NCI-H446 (cell line): ENCODE results near the gene PLSCR3.
"Not testable (repeated sequence)": the region's sequence is repeated elsewhere in the genome, so short reads cannot be mapped to it uniquely, and the experiment has no call there.

Experiments used
- DNase-seq, 2 experiments: peaks; one replicate each; lab custom pipeline; 2025; lab: John Stamatoyannopoulos, UW

Gene PLSCR3

DNA sequence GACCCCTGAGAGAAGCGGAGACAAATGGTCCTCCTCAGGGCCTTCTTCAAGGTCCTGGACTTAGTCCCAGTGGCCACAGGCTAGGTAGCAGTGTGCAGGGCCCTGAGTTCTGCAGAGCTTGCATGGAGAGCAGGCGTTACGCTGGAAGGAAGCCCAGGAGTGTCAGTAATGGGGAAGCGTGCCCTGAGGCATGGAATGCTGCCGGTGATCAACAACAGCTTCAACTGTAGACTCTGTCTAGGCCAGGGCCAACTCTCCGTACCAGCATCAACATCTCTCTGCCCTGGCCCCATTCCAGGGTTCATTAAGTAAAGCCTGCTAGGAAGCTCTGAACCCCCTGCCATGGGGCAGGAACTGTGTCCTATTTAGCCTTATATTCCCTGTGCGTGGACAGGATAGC, 14.0 kb downstream of the PLSCR3 start:
- peak; percentile 52 to 69 for DNase-seq

DNA sequence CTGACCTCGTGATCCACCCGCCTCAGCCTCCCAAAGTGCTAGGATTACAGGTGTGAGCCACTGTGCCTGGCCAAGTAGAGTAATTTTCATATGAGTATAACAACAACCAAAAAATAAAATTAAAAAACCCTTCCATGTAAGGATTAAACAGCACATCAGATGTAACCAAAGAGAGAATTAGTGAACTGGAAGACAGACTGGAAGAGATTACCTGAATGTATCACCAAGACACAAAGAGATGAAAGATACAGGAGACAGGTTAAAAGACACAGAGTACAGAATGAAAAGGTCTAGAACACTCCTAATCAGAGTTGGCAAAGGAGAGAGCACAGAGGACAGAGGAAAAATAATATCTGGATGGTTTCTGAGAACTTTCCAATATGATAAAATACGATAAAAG, 15.2 kb downstream of the PLSCR3 start:
- no peak for DNase-seq

DNA sequence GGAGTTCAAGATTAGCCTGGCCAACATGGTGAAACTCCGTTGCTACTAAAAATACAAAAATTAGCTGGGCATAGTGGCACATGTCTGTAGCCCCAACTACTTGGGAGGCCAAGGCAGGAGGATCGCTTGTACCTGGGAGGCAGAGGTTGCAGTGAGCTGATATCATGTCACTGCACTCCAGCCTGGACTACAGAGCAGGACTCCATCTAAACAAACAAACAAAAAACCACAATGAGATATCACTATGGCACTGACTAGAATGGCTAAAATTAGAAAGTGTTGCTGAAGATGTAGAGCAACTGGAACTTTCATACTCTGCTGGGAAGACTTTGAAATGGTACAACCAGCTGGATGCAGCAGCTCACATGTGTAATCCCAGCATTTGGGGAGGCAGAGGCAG, 20.0 kb downstream of the PLSCR3 start:
- DNase-seq: no peak

DNA sequence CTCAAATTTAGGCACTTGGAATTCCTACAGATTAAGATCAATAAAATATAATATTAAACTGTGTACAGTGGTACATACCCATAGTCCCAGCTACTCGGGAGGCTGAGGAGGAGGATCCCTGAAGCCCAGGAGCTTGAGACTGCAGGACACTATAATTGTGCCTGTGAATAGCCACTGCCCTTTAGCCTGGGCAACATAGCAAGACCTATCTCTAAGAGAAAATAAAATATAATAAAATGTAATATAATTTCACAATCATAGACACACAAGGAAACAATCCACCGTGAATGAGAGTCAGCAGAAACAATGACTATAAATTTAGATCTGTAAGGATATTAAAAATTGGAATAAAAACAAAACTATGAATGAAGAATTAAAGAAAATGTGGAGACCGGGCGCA, 23.5 kb downstream of the PLSCR3 start:
- no peak for DNase-seq

DNA sequence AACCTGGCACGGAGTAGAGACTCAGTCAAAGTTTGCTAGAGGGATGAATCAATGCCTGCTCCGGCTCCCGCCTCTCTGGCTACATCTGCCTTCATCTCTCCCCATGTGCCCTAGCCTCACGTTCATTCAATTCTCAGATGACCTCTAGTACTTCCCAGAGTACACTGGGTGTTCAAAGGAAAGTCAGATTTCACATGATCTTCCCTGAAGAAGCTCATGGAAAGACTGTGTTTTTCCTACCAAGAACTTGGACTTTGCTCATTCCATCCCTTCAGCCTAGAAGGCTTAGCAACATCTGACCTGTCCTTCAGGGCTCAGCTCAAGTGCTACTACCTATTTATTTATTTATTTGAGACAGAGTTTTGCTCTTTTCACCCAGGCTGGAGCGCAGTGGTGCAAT, 24.5 kb downstream of the PLSCR3 start:
- no peak for DNase-seq

DNA sequence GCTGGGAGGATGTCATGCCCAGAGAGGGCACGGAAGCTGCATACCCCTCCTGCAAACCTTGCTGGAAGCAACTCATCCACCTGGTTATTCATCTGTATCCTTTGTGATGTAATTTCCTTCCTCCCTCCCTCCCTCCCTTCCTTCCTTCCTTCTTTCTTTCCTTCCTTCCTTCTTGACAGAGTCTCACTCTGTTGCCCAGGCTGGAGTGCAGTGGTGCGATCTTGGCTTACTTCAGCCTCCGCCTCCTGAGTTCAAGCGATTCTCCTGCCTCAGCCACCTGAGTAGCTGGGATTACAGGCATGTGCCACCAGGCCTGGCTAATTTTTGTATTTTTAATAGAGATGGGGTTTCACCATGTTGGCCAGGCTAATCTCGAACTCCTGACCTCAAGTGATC, 25.7 kb downstream of the PLSCR3 start:
- DNase-seq: not testable (repeated sequence)

DNA sequence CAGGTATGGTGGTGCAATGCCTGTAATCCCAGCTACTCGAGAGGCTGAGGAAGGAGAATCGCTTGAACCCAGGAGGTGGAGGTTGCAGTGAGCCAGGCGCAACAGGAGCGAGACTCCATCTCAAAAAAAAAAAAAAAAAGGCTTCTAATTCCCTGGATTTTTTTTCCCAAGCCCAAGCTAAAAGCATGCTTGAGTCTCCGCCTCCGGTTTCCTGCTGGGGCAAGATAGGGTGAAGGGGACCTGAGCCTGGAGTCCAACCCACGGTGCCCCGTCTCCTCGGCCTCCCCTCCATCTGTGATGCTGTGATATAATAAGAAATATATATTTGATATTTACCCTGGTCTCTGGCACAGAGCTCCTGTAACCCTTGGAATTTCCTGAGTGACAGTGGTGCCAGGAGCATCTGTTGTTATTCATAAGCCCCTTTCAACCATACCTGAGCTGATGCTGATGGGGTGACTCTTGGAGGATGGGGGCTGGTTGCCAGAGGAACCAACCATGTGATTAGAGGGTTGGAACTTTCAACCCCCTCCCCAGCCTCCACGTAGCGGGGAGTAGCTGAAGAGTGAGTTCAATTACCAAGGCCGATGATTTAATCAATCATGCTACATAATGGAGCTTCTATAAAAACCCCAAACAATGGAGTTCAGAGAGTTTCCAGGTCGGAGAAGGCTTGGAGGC, 26.3 kb downstream of the PLSCR3 start:
- DNase-seq: no peak

DNA sequence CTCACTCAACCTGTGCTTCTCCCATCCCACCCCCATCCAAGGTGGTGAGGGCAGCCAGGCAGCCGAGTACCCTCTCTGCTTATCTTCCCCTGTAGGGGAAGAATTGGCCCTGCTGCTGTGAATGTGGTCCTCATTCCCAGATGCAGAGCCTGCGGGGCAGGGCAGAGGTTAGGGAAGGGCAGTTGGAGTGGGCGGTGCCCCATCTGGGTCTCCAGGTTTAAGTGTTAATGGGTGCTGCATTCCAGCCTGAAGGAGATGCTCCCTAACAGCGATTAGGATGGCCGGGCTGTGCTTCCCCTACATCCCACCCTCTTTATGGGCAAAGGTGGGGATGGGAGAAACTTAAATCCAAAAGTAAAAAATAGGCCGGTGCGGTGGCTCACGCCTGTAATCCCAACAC, 27.2 kb downstream of the PLSCR3 start:
- DNase-seq: no peak

DNA sequence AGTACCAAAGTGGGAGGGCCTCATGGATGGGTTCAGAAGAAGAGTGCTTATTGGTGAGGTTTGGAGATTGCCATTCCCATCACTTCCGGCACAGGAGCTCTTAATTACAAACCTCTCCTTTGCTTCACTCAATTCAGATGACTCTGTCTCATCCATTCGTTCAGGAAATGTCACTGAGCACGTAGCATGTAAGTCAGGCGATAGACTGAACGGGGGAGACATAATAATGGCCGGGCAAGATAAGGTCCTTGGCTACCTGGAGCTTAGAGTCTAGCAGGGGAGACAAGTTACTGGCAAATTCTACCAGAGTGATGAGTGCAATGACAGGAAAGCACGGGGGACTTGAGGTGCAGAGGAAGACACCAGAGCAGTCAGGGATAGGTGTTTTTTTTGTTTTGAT, 28.4 kb downstream of the PLSCR3 start:
- not testable (repeated sequence) for DNase-seq

DNA sequence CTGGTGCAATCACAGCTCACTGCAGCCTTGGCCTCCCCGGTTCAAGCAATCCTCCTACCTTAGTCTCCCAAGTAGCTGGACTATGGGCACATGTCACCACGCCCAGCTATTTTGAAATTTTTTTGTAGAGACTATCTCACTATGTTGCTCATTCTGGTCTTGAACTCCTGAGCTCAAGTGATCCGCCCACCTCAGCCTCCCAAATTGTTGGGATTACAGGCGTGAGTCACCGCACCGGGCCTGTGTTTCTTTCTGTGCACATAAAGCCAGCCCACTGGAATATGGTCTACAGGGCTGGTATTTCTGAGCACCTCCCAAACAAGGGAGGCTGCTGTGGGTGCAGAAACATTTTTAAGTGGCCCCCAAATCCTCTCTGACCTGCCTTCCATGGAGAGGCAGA, 31.0 kb downstream of the PLSCR3 start:
- no peak for DNase-seq

DNA sequence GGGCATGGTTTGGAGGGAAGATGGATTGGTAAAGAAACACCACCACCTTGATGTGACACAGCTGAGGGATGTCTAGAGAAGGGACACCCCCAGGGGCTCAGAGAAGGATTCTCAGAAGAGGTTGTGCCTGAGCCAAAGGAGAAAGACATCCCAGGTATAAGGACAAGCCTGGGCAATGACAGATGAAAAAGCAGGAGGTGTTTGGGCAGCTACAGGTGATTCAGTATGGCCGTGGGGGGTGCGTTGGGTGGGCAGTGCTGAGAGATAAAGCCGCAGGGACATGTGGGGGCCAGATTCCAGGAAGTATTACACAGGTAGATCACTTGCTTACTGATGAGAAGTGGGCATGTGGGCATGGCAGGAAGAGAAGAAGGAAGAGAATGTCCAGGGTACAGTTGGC, 32.4 kb downstream of the PLSCR3 start:
- no peak for DNase-seq

DNA sequence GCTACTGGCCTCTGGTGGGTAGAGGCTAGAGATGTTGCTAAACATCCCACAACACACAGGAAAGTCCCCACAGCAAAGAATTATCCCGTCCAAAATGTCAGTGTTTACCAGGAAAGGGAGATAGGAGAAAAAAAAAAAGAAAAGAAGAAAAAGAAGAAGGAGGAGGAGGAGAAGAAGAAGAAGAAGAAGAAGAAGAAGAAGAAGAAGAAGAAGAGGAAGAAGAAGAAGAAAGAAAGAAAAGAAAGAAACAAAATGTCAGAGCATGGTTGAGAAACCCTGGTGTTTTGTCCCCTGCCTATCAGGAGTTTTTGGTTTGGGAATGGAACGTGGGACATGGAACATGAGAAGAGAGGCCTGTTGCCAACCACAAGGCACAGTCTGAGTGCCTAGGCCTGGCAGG, 36.9 kb downstream of the PLSCR3 start:
- no peak for DNase-seq

DNA sequence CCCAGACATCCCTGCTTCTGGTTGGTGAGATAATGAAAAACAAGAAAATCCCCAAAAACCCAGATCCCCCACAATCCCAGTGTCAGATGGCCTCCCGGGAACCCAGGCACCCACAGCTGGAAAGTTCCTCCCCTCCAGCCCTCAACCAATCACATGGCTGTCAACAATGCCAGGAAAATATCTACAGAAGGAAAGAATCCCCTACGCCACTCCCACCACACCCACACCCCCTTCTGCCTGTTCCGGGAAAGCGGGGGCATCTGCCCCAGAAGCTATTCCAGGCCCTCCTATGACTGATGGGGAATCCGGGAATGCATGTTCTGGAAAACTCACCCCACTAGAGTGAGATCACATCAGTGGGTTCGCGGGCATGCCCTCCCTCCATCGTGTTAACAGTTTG, 37.6 kb downstream of the PLSCR3 start:
- DNase-seq: no peak

DNA sequence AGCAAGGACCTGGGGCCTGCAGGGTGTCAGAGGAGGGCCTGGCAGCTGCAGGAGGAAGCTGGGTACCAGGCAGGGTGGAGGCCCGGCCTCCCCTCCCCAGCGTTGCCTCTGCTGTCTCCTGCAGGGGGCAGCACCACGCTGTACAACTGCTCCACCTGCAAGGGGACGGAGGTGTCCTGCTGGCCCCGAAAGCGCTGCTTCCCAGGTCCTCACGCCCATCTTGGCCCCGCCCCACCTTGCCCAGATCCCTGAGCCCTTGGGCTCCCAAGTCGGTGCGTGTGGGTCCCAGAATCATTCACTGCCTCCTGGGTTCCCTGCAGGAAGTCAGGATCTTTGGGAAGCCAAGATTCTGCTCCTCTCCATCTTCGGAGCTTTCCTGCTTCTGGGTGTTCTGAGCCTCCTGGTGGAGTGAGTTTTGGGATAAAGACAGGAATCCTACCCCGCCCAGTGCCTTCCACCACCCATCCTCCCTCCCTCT, 38.2 kb downstream of the PLSCR3 start:
- DNase-seq: peak in 1 of 2 experiments; percentile 80

DNA sequence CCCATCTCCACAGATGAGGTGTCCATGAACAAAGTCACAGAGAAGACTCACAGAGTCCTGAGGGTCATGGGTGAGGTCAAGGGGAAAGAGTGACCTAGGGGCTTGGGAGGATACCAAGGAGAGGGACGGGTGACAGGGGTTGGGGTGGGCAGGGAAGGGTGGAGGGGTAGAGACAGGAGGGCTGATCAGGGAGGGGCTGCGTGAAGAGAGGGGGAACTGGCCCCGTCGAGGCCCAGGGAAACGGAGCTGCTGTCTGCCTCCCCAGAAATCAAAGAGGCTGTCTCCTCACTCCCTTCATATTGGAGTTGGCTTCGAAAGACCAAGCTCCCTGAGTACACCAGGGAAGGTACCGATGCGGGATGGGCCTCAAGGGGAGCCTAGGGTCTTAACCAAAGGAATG, 38.8 kb downstream of the PLSCR3 start:
- no peak for DNase-seq

DNA sequence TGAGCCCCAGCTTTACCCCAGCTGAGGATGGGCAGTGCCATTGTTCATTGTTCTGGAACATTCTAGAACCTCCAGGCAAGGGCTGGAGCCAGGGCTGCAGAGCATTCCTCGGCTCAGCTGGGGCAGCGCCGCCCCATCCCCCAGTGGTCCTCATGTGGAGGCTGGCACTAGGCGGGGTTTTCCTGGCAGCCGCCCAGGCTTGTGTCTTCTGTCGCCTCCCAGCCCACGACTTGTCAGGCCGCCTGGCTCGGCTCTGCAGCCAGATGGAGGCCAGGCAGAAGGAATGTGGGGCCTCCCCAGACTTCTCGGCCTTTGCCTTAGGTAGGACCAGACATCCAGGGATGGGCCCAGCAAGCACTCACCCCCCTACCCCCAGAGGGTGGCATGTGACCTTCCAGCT, 39.3 kb downstream of the PLSCR3 start, which contains the start of gene TMEM95:
Gene TMEM95, plus strand, starts transcription at position 104 of the 400 bp plus-strand sequence. Its CDS starts 49 bp downstream, at position 153.
- peak in 1 of 2 experiments; percentile 44 for DNase-seq

DNA sequence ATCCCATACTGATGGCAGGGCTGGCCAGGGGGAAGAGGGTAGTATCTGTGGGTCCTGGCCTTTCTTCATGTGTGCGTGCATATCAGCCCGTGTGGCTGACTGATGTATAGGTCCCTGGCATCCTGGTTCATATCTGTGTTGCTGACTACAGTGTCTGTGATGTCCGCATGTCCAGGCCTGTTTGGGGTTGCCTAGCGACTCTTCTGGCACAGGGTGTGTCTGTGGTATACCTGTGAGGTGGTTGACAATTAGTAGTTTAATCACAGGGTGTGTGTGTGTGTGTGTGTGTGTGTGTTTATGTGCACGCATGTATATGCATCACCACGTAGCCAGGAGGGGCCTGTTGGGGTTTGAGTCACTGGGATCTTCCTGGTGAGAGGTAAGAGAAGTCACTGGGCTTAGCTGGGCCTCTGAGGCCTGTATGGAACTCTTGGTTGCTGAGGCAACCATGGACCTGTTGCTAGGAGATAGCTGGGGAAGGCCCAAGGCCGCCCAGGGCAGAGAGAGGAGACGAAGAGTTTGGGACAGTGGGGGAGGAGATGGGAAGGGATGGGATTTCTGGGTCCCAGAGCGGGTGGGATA, 40.0 kb downstream of the PLSCR3 start:
- no peak for DNase-seq

DNA sequence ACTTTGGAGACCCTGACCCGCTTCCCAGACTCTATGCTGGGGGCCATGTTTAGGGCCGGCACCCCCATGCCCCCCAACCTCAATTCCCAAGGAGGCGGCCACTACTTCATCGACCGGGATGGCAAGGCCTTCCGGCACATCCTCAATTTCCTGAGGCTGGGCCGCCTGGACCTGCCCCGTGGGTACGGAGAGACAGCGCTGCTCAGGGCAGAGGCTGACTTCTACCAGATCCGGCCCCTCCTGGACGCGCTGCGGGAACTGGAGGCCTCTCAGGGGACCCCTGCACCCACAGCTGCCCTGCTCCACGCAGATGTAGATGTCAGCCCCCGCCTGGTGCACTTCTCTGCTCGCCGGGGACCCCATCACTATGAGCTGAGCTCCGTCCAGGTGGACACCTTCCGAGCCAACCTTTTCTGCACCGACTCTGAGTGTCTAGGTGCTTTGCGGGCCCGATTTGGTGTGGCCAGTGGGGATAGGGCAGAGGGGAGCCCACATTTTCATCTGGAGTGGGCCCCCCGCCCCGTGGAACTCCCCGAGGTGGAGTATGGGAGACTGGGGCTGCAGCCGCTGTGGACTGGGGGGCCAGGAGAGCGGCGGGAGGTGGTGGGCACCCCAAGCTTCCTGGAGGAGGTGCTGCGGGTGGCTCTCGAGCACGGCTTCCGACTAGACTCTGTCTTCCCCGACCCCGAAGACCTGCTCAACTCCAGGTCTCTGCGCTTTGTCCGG, 41.3 kb downstream of the PLSCR3 start:
- no peak for DNase-seq

DNA sequence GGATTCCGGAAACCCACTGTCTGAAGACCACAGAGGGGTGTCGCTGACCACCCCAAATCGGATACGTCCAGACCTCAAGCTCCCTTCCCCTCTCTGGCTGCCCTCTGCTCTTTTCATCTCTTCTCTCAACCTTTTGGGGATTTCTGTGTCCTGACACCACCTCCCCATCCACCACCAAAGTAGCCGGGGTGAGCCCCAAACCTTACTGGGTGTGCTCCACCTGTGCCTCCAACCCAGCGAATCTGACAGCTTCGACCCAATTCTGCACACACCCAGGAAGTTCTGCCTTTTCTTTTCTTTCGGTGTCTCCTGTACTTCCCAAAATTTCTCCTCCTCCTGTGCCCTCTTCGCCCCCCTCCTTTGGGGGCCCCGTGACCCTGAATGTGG, 41.8 kb downstream of the PLSCR3 start:
- no peak for DNase-seq

DNA sequence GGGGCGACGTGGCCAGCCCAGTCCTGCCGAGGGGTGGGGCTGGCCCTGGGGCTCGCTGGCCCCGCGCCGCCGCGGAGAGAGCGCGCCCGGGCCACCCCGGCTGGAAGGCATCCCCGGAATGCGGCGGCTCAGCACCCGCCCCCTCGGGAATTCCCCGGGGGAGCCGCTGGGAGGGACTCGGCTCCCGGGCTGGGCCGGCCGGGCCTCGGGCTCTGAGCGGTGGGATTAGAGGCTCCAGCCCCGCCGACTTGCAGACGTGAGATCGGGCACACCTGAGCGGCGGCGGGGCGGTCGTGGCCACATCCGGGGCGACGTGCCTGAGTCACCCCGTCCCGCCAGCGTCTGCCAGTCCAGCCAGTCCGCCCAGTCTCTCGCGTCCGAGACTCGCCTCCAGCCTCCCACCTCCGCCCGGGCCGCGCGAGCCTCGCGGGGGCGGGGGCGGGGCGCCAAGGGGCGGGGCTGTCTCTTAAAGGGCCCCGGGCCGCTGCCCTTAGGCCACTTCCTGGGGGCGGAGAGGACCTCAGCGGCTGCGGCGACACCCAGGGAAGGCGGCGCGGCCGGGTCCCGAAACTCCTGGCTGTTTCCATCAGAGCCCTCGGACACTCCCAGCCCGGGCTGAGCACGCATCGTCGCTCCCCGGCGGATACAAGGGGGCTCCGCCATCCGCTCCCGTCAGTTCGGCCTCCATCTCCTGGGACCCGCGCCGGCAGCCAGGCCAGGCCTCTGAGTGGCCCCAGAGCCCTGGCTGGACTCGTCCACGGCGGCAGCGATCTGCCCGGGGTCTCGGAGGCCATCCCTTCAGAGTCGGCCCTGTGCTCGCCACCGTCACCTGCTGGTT, 42.4 kb downstream of the PLSCR3 start, which contains the start of gene KCTD11:
Gene KCTD11, plus strand, starts transcription at position 498 of the 838 bp plus-strand sequence.
- DNase-seq: peak in 1 of 2 experiments; percentile 53

DNA sequence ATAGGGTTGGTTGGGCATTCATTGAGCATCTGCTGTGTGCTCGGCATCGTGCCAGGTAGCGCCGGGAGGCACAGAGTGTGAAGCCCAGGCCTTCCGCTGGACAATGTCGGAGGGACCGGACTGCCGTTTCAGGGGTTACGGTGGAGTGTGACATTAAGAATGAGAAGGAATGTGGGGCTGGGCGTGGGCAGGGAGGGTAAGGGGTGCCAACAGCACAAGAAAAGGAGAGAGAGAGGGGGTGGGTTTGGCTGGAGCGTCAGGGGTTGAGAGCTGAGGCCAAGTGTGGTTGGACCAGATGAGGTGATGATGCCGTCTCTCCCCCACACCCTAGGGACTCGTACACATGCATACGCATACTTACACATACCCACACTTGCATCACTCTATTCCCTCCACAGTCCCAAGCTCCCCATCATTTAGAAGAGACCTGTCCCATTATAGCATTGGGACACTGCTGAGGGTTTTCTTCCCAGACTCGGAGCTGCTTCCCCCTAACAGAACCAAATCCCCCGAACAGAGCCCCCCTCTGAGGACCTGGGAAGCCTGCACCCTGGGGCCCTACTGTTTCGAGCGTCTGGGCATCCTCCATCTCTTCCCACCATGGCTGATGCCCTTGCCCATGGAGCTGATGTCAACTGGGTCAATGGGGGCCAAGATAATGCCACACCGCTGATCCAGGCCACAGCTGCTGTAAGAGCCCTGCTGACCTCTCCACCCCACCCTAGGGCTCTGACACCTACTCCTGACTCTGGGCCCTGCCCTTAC, 45.7 kb downstream of the PLSCR3 start:
- peak in 1 of 2 experiments; percentile 40 for DNase-seq
